Measurements from ENCODE around the gene CLCN5. TPM values are rescaled to one million over a fixed set of nuclear protein-coding genes. Genes with fewer than 3 reads are reported as not detected.

Gene CLCN5
- total RNA-seq, 5 donors from 2014 or later (not counting 1 experiment from before 2014, with no cell fraction given): 1.4 to 2.3 (median 2.2) TPM

DNA sequence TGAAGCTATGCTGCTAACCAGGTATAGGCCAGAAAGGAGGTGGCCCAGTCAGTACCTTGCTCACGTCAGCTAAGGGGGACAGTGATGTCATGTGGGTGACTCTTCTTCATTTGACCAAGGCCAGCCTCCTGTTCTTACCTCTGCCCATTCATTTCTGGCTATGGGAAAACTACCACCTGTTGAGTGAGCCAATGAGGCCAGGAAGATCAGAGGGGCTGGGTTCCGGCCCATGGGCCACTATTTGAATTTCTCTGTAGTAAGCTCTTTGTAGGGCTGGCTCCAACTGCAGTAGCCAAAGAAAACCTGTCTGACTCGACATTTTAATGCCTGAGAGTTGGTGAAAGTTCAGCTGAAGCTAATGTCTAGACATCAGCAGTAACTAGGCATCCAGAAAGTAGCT, 175.8 kb downstream of the CLCN5 start:
- no peaks in the 10 kb centered on the region for H3K4me1 ChIP-seq (ENCODE audit: control insufficient read depth in 1 of 2, extremely low read depth in 1 of 2, insufficient read depth in 2 of 2, low read length in 2 of 2)
- DNase-seq: no peak
- ATAC-seq (replicated peaks in 1 of 4): no peak
- ChIA-PET CTCF (no interaction called here), POLR2A (no interaction called here)
- H3K36me3 ChIP-seq (ENCODE audit: control insufficient read depth in 2 of 2, extremely low read depth in 1 of 2, insufficient read depth in 1 of 2, low read length in 1 of 2): no peaks in the 10 kb centered on the region
- peaks cover 0 to 12% of the 10 kb centered on the region in 2 donors for H3K27me3 Mint-ChIP-seq
- 67% methylated on average over 1 of the region's 3 CpGs for WGBS (ENCODE audit: insufficient coverage)
- H3K4me1 Mint-ChIP-seq: no peaks in the 10 kb centered on the region
- no peaks in the 10 kb centered on the region for H3K27me3 ChIP-seq (replicated peaks in 1 of 2; ENCODE audit: control insufficient read depth in 2 of 2, extremely low read depth in 1 of 2, insufficient read depth in 2 of 2, low read length in 1 of 2)
- H3K4me3 Mint-ChIP-seq: no peak overlapping the region
- no peak overlapping the region for H3K27ac Mint-ChIP-seq
- H3K27ac ChIP-seq (ENCODE audit: low read length): no peak overlapping the region
- H3K4me3 ChIP-seq (ENCODE audit: control insufficient read depth in 1 of 2, extremely low read depth in 1 of 2, low read length in 1 of 2): no peak overlapping the region
- H3K9me3 Mint-ChIP-seq: no peaks in the 10 kb centered on the region
- H3K9me3 ChIP-seq: no peaks in the 10 kb centered on the region
- H3K36me3 Mint-ChIP-seq: no peaks in the 10 kb centered on the region

DNA sequence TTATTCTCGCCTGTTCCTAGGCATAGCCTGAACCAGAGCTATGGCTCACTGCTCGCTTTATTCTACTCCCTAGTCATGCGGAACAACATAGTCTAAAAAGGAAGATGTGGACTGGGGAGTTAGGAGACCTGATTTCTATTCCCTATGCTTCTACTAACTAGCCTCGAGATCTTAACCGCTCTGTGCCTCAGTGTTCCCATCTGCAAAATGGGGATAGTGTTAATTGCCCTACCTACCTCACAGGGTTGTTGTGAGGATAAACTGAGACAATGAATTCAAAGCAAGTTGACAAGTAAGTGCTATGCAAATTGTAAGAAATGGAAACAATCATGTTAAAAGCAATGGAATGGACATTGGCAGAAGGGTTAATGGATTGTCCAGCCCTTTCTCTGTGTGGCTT, 176.4 kb downstream of the CLCN5 start:
- DNase-seq (no peak), ATAC-seq (replicated peaks in 1 of 4) (no peak)
- H3K27me3 Mint-ChIP-seq: peaks cover 0 to 12% of the 10 kb centered on the region in 2 donors
- Histone ChIP-seq H3K4me1 (ENCODE audit: control insufficient read depth in 1 of 2, extremely low read depth in 1 of 2, insufficient read depth in 2 of 2, low read length in 2 of 2) (no peaks in the 10 kb centered on the region), H3K36me3 (ENCODE audit: control insufficient read depth in 2 of 2, extremely low read depth in 1 of 2, insufficient read depth in 1 of 2, low read length in 1 of 2) (no peaks in the 10 kb centered on the region), H3K9me3 (no peaks in the 10 kb centered on the region), H3K27me3 (replicated peaks in 1 of 2; ENCODE audit: control insufficient read depth in 2 of 2, extremely low read depth in 1 of 2, insufficient read depth in 2 of 2, low read length in 1 of 2) (no peaks in the 10 kb centered on the region), H3K27ac (ENCODE audit: low read length) (no peak overlapping the region), H3K4me3 (ENCODE audit: control insufficient read depth in 1 of 2, extremely low read depth in 1 of 2, low read length in 1 of 2) (no peak overlapping the region)
- POLR2A ChIA-PET: no interaction called here
- no peaks in the 10 kb centered on the region for H3K36me3 Mint-ChIP-seq
- CTCF ChIA-PET: no interaction called here
- H3K9me3 Mint-ChIP-seq: no peaks in the 10 kb centered on the region
- H3K4me3 Mint-ChIP-seq: no peak overlapping the region
- no CpG with 5 or more reads among the region's 5 CpGs for WGBS (ENCODE audit: insufficient coverage)
- H3K4me1 Mint-ChIP-seq: no peaks in the 10 kb centered on the region
- no peak overlapping the region for H3K27ac Mint-ChIP-seq

DNA sequence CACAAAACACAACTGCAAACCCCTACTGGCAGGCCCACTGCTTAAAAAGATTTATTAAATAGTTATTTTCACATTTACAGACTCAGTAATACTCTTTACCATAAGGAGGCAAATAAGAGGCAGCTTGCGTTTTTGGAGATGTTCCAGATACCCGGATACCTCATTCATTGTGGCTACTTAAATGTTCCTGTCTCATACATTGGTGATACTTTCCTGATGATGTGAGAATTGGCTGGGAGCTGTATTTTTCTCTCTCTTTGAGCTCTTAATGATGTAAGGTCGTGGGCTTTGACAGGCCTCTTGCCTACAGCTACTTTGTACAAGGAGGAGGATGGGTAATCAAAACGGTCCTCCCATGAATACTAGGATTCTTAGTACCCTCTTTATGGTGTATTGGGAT, 176.9 kb downstream of the CLCN5 start:
- Mint-ChIP-seq H3K9me3 (no peaks in the 10 kb centered on the region), H3K27ac (no peak overlapping the region), H3K36me3 (no peaks in the 10 kb centered on the region), H3K27me3 (peaks cover 0 to 12% of the 10 kb centered on the region in 2 donors), H3K4me3 (no peak overlapping the region), H3K4me1 (no peaks in the 10 kb centered on the region)
- Histone ChIP-seq H3K4me3 (ENCODE audit: control insufficient read depth in 1 of 2, extremely low read depth in 1 of 2, low read length in 1 of 2) (no peak overlapping the region), H3K27me3 (replicated peaks in 1 of 2; ENCODE audit: control insufficient read depth in 2 of 2, extremely low read depth in 1 of 2, insufficient read depth in 2 of 2, low read length in 1 of 2) (no peaks in the 10 kb centered on the region), H3K9me3 (no peaks in the 10 kb centered on the region), H3K36me3 (ENCODE audit: control insufficient read depth in 2 of 2, extremely low read depth in 1 of 2, insufficient read depth in 1 of 2, low read length in 1 of 2) (no peaks in the 10 kb centered on the region), H3K27ac (ENCODE audit: low read length) (no peak overlapping the region), H3K4me1 (ENCODE audit: control insufficient read depth in 1 of 2, extremely low read depth in 1 of 2, insufficient read depth in 2 of 2, low read length in 2 of 2) (no peaks in the 10 kb centered on the region)
- ATAC-seq (replicated peaks in 1 of 4): no peak
- DNase-seq: no peak
- POLR2A ChIA-PET: no interaction called here
- CTCF ChIA-PET: interaction anchor here in 1 of 2 donors (0.6 kb wide), 1 partner anchor 581 kb away, joined by 4 read pairs; no protein-coding TSS in a partner anchor
- WGBS (ENCODE audit: insufficient coverage): no CpG with 5 or more reads among the region's 4 CpGs

DNA sequence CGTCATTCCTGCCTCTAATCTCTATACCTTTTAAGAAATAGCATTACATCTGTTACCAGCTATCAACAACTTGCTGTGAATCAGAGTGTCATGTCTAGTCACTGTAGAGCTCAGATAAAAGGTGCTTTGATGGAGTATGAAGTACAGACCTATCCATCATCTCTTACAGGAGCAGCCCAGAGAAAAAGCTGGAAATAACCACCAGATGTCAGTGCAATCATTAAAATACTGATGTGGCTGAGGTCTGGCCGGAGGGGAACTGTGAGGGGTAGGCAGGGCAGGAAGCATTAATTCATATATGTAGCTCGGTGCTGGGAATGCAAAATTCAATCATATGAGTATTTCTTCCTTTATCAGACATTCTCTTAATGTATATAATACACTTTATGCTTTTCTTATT, 177.8 kb downstream of the CLCN5 start:
- no peaks in the 10 kb centered on the region for H3K9me3 Mint-ChIP-seq
- no peaks in the 10 kb centered on the region for H3K36me3 Mint-ChIP-seq
- Histone ChIP-seq H3K9me3 (no peaks in the 10 kb centered on the region), H3K27ac (ENCODE audit: low read length) (no peak overlapping the region), H3K27me3 (replicated peaks in 1 of 2; ENCODE audit: control insufficient read depth in 2 of 2, extremely low read depth in 1 of 2, insufficient read depth in 2 of 2, low read length in 1 of 2) (no peaks in the 10 kb centered on the region), H3K4me1 (ENCODE audit: control insufficient read depth in 1 of 2, extremely low read depth in 1 of 2, insufficient read depth in 2 of 2, low read length in 2 of 2) (no peaks in the 10 kb centered on the region), H3K36me3 (ENCODE audit: control insufficient read depth in 2 of 2, extremely low read depth in 1 of 2, insufficient read depth in 1 of 2, low read length in 1 of 2) (no peaks in the 10 kb centered on the region), H3K4me3 (ENCODE audit: control insufficient read depth in 1 of 2, extremely low read depth in 1 of 2, low read length in 1 of 2) (no peak overlapping the region)
- H3K4me1 Mint-ChIP-seq: no peaks in the 10 kb centered on the region
- ChIA-PET CTCF (interaction anchor here in 1 of 2 donors (0.6 kb wide), 1 partner anchor 53 kb away, joined by 3 read pairs; no protein-coding TSS in a partner anchor), POLR2A (no interaction called here)
- DNase-seq: peak in 1 of 35 experiments; percentile 19
- peaks cover 0 to 18% of the 10 kb centered on the region in 2 donors for H3K27me3 Mint-ChIP-seq
- no peak overlapping the region for H3K4me3 Mint-ChIP-seq
- ATAC-seq (replicated peaks in 1 of 4): no peak
- no CpG with 5 or more reads among the region's 3 CpGs for WGBS (ENCODE audit: insufficient coverage)
- H3K27ac Mint-ChIP-seq: no peak overlapping the region

DNA sequence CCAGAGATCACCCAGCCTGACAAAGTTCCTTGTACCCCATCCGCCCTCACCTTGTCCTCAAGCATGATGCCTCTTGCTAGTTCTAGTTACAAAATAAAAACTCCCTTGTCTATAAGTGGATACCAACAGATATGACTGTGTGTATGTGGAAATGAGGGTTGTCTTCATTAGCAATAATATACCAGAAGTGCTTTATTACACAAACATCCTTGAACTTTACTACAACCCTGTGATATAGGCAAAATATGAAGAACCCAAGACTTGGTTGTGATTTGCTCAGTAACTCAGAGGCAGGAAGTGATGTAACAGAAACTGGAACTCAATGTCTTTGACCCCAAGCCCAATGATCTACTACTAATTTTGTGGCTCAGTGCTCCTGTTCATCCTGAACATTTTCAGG, 180.8 kb downstream of the CLCN5 start:
- Histone ChIP-seq H3K27me3 (replicated peaks in 1 of 2; ENCODE audit: control insufficient read depth in 2 of 2, extremely low read depth in 1 of 2, insufficient read depth in 2 of 2, low read length in 1 of 2) (no peaks in the 10 kb centered on the region), H3K36me3 (ENCODE audit: control insufficient read depth in 2 of 2, extremely low read depth in 1 of 2, insufficient read depth in 1 of 2, low read length in 1 of 2) (no peaks in the 10 kb centered on the region), H3K9me3 (no peaks in the 10 kb centered on the region), H3K4me3 (ENCODE audit: control insufficient read depth in 1 of 2, extremely low read depth in 1 of 2, low read length in 1 of 2) (no peak overlapping the region), H3K27ac (ENCODE audit: low read length) (no peak overlapping the region), H3K4me1 (ENCODE audit: control insufficient read depth in 1 of 2, extremely low read depth in 1 of 2, insufficient read depth in 2 of 2, low read length in 2 of 2) (no peaks in the 10 kb centered on the region)
- no CpG with 5 or more reads among the region's 1 CpG for WGBS (ENCODE audit: insufficient coverage)
- Mint-ChIP-seq H3K4me3 (no peak overlapping the region), H3K4me1 (no peaks in the 10 kb centered on the region), H3K27ac (no peak overlapping the region), H3K36me3 (no peaks in the 10 kb centered on the region), H3K9me3 (no peaks in the 10 kb centered on the region), H3K27me3 (peaks cover 0 to 21% of the 10 kb centered on the region in 2 donors)
- ChIA-PET CTCF (no interaction called here), POLR2A (no interaction called here)
- no peak for ATAC-seq (replicated peaks in 1 of 4)
- no peak for DNase-seq

DNA sequence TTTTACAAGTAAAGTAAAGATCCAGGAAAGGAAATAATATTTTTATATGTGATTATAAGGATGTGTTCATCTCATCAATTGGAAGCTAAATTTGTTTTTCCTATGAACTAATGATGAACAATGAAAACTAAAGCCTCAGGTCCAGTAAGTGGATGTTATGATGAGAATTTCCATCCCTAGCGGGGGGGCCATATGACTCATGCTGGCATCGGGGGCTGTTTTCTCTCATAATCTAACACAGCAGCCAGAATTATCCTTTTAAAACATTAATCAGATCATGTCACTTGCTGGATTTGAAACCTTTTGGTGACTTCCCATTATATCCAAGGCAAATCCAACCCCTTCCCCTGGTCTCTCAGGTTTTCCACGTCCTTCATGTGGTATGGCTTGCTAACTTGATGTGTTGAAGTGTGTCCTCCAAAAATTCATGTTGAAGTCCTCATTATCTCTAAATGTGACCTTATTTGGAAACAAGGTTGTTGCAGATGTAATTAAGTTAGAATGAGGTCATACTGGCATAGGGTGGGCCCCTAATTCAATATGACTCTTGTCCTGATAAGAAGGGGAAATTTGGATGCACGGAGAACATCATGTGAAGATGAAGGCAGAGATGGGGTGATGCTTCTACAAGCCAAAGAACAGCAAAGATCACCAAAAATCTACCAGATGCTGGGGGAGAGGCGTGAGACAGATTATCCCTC, 181.6 kb downstream of the CLCN5 start:
- ChIA-PET POLR2A (no interaction called here), CTCF (no interaction called here)
- ATAC-seq (replicated peaks in 1 of 4) (no peak), DNase-seq (no peak)
- H3K27me3 Mint-ChIP-seq: peaks cover 0 to 23% of the 10 kb centered on the region in 2 donors
- Histone ChIP-seq H3K36me3 (ENCODE audit: control insufficient read depth in 2 of 2, extremely low read depth in 1 of 2, insufficient read depth in 1 of 2, low read length in 1 of 2) (no peaks in the 10 kb centered on the region), H3K4me1 (ENCODE audit: control insufficient read depth in 1 of 2, extremely low read depth in 1 of 2, insufficient read depth in 2 of 2, low read length in 2 of 2) (no peaks in the 10 kb centered on the region), H3K9me3 (no peaks in the 10 kb centered on the region), H3K4me3 (ENCODE audit: control insufficient read depth in 1 of 2, extremely low read depth in 1 of 2, low read length in 1 of 2) (no peak overlapping the region), H3K27me3 (replicated peaks in 1 of 2; ENCODE audit: control insufficient read depth in 2 of 2, extremely low read depth in 1 of 2, insufficient read depth in 2 of 2, low read length in 1 of 2) (no peaks in the 10 kb centered on the region), H3K27ac (ENCODE audit: low read length) (no peak overlapping the region)
- no peaks in the 10 kb centered on the region for H3K36me3 Mint-ChIP-seq
- H3K27ac Mint-ChIP-seq: no peak overlapping the region
- WGBS (ENCODE audit: insufficient coverage): no CpG with 5 or more reads among the region's 5 CpGs
- H3K9me3 Mint-ChIP-seq: no peaks in the 10 kb centered on the region
- no peak overlapping the region for H3K4me3 Mint-ChIP-seq
- H3K4me1 Mint-ChIP-seq: no peaks in the 10 kb centered on the region
